Cortex of kidney (tissue), 1 donor: Measurements from ENCODE around the gene RXYLT1.
"Not testable (repeated sequence)": the region's sequence is repeated elsewhere in the genome, so short reads cannot be mapped to it uniquely, and the experiment has no call there.

Experiments
- DNase-seq: peaks from one replicate; lab custom pipeline; 2025; lab: John Stamatoyannopoulos, UW

RXYLT1 gene

GRCh38 chr12:63779498-63780481, at the start of gene RXYLT1:
TSS of gene RXYLT1 (plus strand) at chr12:63779909. CDS start at chr12:63779961, 52 bp downstream.
- DNase-seq: peak; percentile 9

- DNase-seq: not testable (repeated sequence)
These were observed 46.9 kb upstream of the RXYLT1 start for GRCh38 chr12:63732779-63733178.

- DNase-seq: not testable (repeated sequence)
These were observed 46.1 kb upstream of the RXYLT1 start for GRCh38 chr12:63733585-63733984.

GRCh38 chr12:63740551-63740950, 39.2 kb upstream of the RXYLT1 start:
- not testable (repeated sequence) for DNase-seq

GRCh38 chr12:63741431-63741830, 38.3 kb upstream of the RXYLT1 start:
- not testable (repeated sequence) for DNase-seq

- not testable (repeated sequence) for DNase-seq
These were observed 35.6 kb upstream of the RXYLT1 start for GRCh38 chr12:63744110-63744509.

GRCh38 chr12:63746470-63746869, 33.2 kb upstream of the RXYLT1 start:
- not testable (repeated sequence) for DNase-seq

GRCh38 chr12:63747136-63747535, 32.6 kb upstream of the RXYLT1 start:
- DNase-seq: not testable (repeated sequence)

- no peak for DNase-seq
These were observed 32.2 kb upstream of the RXYLT1 start for GRCh38 chr12:63747553-63747952.

- no peak for DNase-seq
These were observed 27.4 kb upstream of the RXYLT1 start for GRCh38 chr12:63752283-63752682.

GRCh38 chr12:63752841-63753240, 26.9 kb upstream of the RXYLT1 start:
- DNase-seq: no peak

- no peak for DNase-seq
These were observed 26.0 kb upstream of the RXYLT1 start for GRCh38 chr12:63753743-63754142.

- DNase-seq: no peak
These were observed 15.2 kb upstream of the RXYLT1 start for GRCh38 chr12:63764481-63764880.

GRCh38 chr12:63766498-63766897, 13.2 kb upstream of the RXYLT1 start:
- DNase-seq: no peak

- no peak for DNase-seq
These were observed 9.3 kb upstream of the RXYLT1 start for GRCh38 chr12:63770375-63770774.

- DNase-seq: no peak
These were observed 2.4 kb upstream of the RXYLT1 start for GRCh38 chr12:63777340-63777739.

- DNase-seq: no peak
These were observed 2.8 kb downstream of the RXYLT1 start for GRCh38 chr12:63782466-63782865.

GRCh38 chr12:63787306-63787705, 7.6 kb downstream of the RXYLT1 start:
- DNase-seq: no peak

- DNase-seq: no peak
These were observed 10.9 kb downstream of the RXYLT1 start for GRCh38 chr12:63790608-63790945.

- DNase-seq: no peak
These were observed 12.6 kb downstream of the RXYLT1 start for GRCh38 chr12:63792338-63792737.

- DNase-seq: no peak
These were observed 15.5 kb downstream of the RXYLT1 start for GRCh38 chr12:63795032-63795687.

- DNase-seq: no peak
These were observed 16.2 kb downstream of the RXYLT1 start for GRCh38 chr12:63795944-63796343.

- no peak for DNase-seq
These were observed 22.4 kb downstream of the RXYLT1 start for GRCh38 chr12:63802012-63802608.
